Activated effector memory CD4-positive, alpha-beta T cell treated with anti-CD3 and anti-CD28 coated beads, Interleukin-2, amount 50 U/mL, for 16 hours (primary cell): ENCODE results near the gene MAPK7.
"Not testable (repeated sequence)": the region's sequence is repeated elsewhere in the genome, so short reads cannot be mapped to it uniquely, and the experiment has no call there.

ENCODE experiments used
- DNase-seq: peaks from one replicate; pipeline ENCODE4 v3.0.0-alpha.2; 2020

The MAPK7 gene

DNA sequence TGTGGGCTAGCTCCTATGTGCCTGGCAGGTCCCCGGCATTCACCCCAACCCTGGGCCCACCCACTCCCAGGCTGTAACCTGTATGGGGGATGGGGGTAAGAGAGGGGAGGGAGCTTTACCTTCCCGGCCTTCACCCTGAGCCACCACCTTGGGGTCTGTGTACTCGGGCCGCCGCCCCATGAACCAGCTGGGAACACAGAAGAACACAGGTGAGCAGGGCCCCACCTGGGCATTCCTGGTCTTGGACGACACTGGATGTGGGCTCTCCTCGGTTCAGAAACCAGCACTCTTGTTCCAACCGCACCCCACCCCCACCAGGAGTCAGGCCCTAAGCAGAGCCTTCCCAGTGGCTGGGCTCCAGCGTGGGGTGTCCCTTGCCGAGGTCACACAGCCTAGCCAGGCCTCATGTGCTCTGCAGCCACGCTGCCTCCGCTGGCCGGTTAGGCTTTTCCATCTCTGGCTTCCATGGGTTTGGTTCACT lies 34.6 kb upstream of the MAPK7 start:
- peak; percentile 53 for DNase-seq

DNA sequence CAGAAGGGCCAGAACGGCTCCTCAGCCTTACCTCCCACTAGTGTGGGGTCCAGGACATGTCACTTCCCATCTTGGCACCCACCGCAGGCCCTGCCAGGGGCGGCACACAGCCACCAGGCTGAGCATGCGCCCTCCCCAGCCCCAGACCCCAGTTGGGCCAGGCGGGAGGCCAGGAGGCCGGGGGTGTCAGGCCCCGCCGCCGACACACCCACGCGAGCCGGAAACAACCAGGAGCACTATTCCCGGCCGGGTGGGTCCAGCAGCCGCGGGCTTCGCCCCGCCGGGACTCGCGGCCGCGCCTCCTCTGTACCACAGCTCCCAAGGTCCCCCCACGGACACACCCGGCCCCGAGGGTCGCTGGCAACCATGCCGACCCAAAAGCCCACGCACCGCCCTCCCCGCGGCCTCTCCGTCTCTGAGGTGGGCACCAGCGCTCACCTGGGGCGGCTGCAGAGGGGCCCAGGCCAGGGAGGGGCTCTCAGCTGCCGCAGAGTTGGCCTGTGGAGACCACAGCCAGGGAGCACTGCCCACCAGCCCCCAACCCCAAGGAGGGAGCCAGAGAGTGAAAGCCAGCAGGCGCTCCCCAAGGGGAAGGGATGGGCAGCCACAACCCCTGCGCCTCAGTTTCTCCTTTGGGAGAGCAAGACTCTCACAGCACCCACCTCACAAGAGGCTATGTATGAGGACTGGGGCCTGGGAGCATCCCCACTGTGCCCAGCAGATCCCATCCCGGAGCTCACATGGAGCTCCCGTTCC lies 33.8 kb upstream of the MAPK7 start:
- peak; percentile 59 for DNase-seq

DNA sequence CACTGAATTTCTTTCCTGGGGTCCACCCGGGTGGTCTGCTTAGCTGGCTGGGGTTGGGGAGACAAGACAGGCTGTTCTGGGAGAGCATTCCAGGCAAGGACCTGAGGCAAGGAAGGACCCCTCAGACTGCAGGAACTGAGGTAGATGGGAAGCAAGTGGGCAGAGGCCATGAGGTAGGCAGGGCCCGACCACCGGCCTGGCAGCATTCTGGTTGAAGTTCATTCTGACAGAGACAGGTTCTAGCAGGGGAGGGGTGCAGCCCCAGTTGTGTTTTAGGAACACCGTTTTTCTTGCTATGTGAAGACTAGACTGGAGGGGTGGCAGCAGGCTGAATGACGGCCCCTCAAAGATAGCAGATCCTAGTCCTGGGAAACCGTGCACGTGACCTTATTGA lies 33.2 kb upstream of the MAPK7 start:
- DNase-seq, result peak; percentile 50

DNA sequence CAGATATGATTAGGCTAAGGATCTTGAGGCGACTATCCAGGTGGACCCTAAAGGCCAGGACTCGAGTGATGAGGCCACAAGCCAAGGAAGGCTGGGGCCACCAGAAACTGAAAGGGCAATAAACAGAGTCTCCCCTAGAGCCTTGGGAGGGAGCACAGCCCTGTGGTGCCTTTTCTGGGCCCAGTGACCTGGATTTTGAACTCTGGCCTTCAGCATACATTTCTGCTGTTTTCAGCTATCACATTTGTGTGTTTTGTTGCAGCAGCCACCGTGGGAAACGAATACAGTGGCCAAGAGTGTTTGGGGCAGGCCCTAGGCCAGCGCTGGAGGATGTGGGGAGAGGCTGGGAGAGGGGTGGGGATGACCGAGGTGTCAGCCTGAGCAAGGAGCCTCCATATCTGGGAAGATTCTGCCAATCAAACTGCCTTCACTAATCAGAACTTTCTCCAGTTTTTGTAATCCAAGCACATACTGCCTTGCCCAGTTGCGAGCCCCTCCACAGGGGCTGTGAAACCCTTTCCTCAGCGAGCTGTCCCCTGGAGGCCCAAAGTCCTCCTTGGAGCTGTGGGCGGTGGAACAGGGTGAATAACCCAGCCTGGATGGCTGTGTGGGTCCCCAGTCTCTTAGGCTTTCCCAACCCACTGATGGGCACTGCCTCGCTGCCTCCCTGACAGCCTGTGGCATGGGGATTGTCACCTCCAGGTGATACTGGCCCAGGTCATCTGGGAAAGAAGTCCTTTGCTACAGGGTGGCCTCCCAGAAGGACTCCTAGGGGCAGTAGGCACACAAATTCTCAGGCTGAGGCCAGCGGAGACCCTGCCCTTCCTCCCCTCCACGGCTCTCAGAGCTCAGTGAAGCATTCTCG lies 32.6 kb upstream of the MAPK7 start:
- peak; percentile 42 for DNase-seq

DNA sequence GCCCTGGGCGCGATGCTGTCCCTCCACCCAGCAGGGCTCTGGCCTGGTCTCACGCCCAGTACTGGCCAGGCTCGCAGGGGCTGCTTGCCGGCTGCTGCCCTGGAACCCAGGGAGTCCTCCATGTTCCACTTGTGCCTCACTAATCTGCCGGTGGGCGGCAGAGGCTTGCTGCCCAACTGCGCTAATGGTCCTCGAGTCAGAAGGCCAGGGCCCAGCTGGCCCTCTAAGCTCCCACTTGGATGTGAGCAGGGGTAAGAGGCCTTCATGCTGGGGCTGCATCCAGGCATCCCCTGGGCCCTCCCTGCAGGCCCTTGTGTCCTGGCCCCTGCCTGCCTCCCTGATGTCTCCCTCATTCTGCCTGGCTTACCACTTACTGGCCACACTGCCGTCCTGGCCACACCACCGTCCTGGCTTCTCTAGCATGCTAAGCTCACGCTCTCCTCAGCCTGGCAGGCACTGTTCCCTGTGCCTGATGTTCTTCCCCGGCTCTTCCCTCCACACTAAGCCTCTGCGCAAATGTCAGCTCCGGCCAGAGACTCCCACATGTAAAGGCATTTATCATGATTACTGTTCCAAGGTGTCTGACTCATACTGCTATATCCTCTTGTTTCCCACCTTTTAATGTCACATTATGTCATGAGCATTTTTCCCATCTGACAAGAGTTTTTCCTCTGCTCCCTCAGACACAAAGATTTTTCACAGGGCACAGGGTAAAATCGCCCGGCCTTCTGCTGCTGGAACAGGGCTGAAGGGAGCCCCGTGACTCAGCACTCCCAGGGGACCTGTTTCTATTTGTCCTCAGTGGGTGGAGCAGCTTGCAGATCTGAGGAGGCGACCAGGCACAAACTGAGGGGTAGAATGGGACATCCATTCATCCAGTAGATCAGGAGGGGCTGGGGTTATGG lies 31.7 kb upstream of the MAPK7 start:
- DNase-seq, result peak; percentile 50

DNA sequence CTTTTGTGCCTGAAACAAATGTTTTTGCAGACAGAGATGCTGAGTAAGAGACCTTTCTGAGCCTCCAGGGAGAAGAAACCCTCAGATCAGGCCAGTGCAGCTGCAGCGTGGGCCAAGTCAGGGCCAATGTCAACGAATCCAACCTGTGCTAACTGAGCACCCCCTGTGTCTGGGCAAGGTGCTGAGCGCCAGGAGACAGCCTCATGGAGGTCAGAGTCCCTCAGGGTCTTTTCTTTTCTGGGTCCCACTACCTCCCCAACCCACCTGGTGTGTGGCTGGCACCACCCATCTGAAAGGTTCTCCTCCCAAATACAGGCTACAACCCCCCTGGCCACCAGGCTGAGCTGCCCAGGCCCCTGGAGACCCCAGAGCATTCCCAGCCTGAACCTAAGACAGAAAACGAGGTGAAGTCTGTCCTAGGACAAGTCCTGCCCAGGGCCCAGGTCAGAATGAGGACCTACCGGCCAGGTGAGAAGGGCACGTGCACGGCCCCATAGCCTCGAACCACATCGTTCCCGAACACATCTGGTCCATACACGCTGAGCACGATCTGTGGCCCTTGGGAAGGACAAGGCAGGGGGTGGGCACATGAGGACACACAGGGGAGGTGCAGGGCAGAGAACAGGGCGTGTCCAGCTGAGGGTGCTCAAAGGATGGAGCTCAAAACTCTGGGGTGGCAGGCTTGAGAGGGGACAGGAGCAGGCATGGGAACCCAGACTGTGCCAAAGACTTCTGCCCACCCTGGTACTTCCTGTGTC lies 30.8 kb upstream of the MAPK7 start:
- DNase-seq, result peak; percentile 54

DNA sequence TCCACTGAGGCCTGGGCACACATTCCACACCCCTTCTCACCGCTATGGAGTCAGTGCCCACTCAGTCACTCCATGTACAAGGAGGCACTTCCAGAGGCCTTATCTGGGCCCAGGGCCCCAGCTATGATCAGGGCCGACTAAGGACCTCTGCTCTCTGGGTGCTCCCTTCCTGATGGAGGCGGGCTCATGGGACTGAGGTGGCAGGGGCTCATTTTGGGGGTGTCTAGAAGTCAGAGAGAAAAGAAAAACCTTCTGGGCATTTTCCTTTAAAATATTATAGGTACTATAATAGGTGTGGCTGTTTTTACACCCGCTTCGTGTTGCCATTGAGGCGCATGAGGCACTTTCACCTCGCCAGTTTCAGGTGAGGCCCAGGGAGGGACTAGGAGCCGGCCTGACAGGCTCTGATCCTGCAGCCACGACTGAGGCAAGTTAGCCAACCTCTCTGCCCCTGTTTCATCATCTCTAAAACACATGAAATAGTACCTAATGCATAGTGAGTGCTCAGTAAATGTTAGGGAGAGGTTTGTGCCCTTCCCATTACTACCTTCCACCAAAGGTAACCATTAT lies 30.1 kb upstream of the MAPK7 start:
- peak; percentile 27 for DNase-seq

DNA sequence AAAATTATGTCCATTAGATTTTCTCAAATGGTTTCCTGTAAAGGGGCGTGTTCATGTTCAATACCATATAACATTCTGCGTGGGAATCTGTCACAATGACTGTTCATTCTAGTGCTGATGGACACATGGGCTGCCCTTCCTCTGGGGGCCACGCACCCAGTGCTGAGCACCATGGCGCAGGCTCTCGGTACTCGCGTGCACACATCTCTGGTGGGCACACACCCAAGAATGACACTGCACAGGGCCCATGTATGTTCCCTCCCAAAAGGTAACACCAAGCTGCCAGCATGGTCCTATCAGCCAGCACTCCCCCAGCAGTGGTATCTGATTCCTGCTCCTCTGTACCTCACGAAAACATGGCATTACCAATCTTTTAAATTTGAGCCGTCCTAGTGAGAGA lies 29.5 kb upstream of the MAPK7 start:
- DNase-seq, result peak; percentile 25

DNA sequence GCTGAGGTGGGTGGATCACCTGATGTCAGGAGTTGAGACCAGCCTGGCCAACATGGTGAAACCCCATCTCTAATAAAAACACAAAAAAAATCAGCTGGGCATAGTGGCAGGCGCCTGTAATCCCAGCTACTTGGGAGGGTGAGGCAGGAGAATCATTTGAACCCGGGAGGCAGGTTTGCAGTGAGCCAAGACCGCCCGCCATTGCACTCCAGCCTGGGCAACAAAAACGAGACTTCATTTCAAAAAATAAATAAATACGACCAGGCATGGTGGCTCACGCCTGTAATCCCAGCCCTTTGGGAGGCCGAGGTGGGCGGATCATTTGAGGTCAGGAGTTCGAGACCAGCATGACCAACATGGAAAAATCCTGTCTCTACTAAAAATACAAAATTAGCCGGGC lies 24.9 kb upstream of the MAPK7 start:
- DNase-seq, result not testable (repeated sequence)

DNA sequence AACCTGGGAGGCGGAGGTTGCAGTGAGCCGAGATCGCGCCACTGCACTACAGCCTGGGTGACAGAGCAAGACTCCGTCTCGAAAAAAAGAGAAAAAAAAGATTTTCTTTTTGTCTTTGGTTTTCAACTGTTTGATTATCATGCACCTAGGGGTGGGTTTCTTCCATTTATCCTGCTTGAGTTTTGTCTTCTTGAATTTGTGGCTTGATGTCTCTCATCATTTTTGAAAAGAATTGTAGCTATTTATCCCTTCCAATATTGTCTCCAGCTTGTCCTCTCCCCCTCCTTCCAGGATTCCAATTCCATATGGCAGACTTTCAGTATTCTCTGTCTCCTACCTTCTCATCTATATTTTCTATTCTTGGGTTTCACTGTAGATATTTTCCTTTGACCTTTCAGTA lies 23.6 kb upstream of the MAPK7 start:
- no peak for DNase-seq

DNA sequence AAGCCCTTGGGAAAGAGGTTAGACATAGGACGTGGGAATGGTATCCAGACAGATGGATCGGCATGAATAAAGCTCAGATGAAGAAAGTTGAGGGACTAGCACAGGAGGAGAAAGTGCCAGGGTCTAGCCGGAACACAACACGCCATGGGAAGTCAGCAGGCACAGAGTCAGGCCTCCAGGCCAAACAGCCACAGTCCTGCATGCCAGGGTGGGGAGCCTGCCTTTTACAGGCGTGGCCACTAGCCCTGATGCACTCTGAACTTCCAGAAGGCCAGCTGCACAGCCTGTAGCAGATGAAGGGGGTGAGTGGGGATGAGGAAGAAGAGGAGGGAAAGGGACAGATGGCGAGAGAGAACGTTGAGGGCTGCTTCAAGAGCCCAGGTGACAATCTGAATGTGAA lies 20.9 kb upstream of the MAPK7 start:
- DNase-seq, result no peak

DNA sequence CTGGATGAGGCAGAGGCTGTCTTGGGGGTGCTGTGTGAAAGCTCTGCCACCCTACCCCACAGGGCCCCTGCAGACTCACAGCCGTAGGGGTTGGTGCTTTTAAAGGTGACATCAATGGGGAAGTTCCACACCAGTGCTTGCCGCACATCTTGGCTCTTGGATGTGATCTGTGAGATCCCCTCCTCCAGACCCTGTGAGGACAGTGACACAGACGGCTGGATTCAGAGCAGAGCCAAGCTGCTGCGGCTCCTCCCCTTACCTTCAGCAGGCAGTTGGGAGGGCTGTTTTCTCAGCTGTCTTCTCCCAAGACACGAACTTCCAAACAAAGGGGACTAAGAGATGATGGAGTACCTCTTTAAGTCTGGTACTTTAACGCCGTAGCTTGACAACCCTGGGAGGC lies 20.5 kb upstream of the MAPK7 start:
- no peak for DNase-seq

DNA sequence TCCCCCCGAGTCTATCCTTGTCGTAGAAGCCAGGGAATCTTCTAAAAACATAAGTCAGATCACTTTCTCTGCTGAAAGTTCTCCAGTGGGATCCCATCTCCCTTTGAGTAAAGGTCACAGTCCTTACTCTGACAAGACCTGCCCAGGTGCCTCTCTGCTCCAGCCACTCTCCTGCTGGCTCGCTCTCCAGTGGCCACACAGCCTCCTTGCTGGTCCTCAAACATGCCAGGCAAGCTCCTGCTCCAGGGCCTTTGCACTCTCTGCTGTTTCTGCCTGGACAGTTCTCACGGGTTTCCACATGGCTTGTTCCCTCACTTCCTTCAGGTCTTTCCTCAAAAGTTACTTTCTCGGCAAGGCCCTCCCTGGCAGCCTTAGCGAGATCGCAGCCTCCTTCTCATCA lies 19.1 kb upstream of the MAPK7 start:
- DNase-seq, result no peak

DNA sequence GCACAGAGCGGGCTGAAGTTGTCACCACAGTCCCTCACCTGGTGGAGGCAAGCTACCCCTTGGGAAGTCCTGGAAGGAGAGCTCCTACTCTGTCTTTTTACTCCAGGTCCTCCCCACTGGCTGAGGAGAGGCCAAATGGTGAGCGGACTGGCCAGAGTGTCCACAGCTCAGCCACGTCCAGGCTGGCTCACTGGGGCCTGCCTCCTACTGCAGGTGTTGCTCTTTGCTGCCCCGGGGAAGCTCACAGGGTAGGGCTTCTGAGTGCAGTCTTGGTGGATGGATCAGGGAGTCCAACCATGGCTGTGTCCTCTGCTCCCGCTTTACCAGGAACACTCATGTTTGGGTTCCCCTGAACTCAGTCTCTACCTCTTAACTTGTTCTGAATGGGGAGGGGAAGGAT lies 18.4 kb upstream of the MAPK7 start:
- no peak for DNase-seq

DNA sequence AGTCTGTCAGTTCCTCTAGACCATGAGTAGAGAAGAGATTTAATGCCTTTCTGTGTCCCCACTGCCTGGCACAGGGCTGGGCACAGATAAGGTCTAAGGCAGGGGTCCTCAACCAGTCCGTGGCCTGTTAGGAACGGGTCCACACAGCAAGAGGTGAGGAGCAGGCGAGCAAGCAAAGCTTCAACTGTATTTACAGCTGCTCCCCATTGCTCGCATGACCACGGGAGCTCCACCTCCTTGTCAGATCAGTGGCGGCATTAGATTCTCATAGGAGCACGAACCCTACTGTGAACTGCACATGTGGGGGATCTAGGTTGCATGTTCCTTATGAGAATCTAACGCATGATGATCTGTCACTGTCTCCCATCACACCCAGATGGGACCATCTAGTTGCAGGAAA lies 17.5 kb upstream of the MAPK7 start:
- no peak for DNase-seq

DNA sequence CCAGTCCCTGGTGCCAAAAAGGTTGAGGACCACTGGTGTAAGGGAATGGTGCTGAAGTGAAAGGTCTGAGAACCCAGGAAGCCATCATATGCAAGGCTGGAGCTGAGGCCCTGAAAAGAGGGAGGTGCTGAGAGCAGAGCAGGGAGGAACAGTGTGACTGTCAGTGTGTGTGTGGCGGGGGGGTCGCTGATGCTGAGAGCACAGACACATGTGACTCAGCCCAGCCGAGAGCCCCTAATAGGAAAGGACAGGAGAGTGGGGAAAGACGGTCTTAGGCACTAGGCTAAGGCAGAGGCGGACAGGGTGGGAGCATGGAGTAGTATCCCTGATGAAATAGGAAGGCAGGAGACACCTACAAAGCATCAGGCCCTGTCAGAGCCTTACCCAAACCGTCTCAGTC lies 17.0 kb upstream of the MAPK7 start:
- DNase-seq, result no peak

DNA sequence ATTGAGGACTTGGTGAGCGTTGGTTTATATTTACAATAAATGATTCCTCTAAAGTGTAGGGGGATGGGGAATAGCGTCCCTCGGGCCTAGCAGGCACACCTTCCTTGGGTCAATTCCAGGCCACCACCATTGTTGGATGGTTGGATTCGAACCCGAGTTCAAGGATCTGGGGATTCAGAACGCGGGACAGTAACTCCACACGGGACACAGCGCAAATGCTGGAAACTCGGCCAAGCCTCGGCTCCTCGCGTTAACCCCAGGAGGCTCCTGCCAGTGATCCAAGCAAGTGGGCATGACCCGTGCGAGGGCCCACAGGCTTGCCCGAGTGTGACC lies 16.4 kb upstream of the MAPK7 start:
- DNase-seq, result no peak

DNA sequence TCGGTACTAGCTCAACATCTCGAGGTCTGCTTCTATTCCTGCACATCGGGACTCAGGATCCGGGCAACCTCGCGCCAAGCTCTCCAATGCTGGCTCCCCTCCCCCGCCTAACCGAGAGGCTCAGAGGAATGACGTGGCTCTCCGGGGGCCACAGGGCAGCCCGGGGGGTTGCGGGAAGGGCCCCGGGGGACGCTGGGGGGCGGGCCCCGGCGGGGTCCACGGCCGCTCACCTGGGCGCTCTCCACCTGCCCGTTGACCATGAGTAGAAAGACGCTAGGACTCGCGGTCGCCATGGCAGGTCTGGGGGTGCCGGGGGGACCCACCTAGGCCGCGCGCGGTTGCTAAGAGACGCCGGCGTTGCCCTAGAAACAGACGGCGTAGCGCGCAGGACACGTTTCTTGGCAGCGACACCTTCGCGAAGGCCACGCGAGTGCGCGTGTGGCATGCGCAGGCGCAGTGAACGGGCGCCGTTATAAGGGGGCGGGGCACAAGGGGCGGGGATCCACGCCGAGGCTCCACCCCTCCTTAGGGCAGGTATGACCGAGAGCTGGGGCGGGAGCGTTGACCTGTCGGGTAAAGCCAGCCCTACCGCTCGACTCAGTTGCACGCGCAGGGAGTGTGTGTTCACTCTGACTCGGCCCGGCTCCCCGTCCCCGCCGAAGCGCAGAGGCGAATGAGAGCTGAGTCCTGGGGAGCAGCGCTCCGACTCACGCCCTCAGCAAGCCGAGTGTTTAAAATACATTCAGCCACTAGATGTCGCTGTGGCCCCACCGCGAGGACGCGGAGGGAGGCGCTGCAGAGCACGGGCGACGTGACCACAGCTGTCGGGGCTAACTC lies 15.8 kb upstream of the MAPK7 start, which contains the start of gene B9D1:
Gene B9D1 (minus strand): TSS at position 447 of the 837 bp plus-strand sequence. CDS start 154 bp downstream, at position 293.
- peak; percentile 98 for DNase-seq

DNA sequence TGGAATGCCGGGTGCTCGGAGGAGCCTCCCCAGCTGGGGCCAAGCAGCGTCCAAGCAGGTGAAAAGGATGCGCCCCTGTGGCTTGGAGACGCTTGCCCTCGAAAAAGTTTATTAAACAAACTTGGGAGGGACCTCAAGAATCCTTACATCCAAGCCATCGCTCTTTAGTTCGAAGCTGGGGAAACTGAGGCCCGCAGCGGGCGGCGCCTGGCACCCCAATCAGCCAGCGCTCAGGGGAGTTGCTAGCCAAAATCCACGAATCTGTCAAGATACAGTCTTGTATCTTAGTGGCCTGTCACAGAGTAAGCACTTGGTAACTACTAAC lies 15.2 kb upstream of the MAPK7 start:
- no peak for DNase-seq

DNA sequence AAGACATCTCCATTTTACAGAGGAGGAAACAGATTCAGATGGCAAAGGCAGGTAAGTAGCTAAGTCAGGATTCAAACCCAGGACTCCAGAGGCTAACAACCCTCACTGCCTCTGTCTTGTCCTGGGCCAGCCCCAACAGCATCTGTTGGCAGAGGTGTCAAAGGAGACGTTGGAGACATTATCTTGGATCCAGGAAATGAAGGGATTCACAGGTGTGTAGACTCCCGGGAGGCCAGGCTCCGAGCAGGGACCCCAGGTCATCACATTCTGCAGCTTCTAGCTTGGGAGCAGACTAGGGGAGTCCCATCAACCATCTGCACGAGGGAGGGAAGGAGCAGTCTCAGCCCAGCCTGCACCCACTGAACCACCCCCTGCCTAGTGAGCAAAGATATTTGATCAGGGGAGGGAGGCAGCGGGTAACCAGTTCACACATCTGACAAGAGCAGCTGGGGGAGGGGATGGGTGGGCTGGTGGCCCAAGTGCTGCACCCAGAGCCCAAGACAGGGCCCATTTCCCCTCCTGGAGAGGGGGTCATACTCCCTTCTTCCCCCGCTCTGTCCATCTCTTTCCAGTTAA lies 14.8 kb upstream of the MAPK7 start:
- DNase-seq, result no peak
